HG03565 (cell line): ENCODE data around the gene MYRIP.
"Not testable (repeated sequence)": the region's sequence is repeated elsewhere in the genome, so short reads cannot be mapped to it uniquely, and the experiment has no call there.

ENCODE experiments used
- ATAC-seq: cut with Tn5 transposase; IDR thresholded peaks from one replicate; pipeline ENCODE4 v1.9.1; 2021; ENCODE audit warnings: mild to moderate bottlenecking, moderate library complexity; ENCODE audit not compliant: unreplicated experiment

The MYRIP gene

DNA sequence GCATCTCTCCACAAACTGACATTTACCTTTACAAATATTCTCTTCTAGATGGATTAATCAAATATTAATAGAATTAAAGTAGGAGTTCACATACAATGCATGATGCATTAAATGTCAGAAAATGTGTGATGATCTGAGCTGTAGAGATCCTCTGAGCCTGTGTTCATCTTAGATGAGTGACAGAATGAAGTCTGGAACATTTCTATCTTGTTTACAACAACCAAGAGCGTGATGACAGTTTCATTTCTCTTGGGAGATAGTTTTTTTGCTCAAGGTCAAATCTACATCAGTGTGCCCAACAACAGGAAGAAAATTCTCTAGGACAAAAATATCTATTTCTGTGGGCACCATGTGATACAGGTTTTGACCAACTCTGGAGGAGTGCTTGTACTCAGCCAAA is 211.9 kb downstream of the MYRIP start:
- no peak for ATAC-seq

DNA sequence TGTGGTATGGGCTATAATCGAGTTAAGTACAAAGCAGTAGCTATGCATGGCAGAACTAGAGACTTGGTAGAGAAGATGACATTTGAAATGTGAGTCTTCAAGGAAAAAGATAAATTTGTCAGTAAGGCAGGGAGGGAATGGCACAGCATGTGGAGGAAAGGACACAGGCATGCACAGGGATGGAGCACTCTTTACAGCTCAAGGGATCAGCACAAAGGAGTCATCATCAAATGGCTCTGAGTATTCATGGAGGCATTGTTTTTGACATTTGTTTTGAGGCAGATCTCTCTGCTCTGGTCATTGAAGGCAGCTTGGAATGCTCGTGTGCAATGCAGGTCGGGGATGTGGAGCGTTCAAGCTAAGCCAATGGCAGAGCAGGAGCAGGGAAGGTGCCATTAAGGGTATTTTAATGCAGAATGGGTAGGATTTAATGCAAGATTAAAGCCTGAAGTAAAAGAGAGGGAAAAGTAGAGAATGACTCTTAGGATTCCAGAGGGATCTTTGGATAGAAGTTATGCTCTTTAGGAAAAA is 213.0 kb downstream of the MYRIP start:
- no peak for ATAC-seq

DNA sequence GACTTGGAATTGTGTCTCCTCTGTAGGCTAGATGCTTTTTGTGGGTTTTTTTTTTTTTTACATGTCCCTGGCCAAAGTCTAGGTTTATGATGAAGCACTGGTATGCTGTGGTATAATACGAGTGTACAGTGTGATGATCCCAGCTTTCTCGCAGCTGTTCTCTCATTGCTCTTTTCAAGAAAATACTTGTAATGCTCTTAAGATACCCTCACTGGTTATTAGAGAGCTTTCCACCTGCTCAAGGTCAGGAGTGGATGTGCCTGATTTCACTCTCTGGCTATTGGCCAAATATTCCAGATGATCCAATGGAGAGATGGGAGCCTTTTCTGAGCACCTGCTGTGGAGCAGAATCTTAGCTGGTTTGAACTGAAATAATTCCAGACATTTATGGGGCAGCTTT is 215.1 kb downstream of the MYRIP start:
- no peak for ATAC-seq

DNA sequence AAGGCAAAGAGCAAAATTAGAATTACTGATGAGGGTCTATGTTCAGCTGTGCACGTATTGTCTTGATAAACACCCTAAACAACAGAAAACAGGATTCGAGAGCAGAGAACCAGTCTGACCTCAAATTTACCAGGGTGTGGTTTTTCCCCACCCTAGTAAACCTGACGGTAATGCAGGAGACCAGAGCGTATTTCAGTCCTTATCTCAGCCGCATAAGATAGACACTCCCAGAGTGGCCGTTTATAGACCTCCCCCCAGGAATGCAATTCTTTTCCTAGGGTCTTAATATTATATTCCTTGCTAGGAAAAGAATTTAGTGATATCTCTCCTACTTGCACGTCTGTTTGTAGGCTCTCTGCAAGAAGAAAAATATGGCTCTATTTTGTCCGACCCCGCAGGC is 216.5 kb downstream of the MYRIP start:
- ATAC-seq, result not testable (repeated sequence)

DNA sequence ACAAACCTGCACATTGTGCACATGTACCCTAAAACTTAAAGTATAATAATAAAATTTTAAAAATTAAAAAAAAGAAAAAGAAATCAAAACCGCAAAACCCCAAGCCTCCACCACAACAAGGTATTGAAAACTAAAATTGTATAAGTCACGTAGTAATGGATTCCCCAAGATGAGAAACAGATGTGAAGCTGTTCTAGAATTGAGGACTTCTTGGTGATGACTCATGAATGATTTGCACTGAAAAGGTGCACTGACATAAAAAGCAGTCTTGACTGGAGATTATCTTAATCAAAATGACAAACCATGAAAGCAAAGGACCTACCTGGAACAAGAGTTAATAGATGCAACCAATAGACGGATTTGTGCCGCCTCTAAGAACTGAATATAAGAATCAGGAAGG is 225.8 kb downstream of the MYRIP start:
- no peak for ATAC-seq

DNA sequence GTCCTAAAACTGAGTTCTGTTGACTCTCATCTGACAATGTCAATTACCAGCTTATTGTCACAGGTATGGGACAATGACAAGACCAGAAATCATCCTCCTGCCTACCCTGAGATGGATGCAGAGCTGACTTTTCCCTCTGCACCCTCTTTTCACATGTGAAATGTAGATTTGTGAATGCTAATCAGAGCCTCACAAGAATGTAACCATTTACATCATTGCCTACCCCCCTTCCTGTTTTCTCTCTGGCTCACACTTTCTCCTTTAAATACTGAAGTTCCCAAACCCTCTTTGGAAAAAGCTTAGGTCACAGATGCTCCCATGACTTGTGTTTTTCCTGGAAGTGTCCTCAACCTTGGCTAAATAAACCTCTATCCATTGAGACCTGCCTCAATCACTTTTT is 228.2 kb downstream of the MYRIP start:
- ATAC-seq, result no peak

DNA sequence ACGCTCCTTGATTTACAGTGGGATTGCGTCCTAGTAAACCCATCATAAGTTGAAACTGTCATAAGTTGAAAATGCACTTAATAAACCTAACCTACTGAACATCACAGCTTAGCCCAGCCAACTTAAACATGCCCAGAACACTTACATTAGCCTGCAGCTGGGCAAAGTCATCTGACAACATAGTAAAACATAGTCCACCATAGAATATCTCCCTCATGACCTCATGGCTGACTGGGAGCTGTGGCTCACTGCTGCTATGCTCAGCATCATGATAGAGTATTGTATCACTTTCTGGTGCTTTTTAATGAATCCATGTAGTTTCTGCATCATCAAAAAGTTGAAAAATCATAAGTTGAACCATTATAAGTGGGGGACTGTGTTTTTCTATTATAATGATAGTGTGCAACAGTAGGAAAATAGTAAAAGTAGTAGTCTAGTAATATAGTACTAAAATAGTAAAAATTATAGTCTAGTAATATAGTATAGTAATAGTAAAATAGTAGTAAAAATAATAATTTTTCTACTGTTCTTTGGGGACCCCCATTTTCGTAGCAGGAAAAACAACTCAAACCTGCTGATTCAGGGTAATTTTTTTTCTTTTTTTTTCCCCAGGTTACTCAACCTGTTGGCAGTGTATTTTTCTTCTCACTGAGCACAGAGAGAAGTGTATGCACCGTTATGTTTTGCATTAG is 233.5 kb downstream of the MYRIP start:
- ATAC-seq, result no peak

DNA sequence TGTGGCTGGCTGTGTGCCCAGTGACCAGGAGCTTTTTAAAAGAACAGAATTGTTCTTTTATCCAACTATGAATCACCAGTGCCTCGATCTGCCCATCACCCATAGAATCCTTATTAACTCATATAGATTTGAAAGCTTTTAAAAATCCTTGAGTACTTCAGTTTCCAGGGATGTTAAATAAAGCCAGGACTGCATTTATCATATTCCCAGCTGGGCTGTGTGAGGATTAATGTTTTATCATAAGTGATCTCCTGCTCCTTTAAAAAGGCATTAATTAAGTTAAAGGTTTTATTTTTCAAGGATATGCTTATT is 234.0 kb downstream of the MYRIP start:
- ATAC-seq, result no peak

DNA sequence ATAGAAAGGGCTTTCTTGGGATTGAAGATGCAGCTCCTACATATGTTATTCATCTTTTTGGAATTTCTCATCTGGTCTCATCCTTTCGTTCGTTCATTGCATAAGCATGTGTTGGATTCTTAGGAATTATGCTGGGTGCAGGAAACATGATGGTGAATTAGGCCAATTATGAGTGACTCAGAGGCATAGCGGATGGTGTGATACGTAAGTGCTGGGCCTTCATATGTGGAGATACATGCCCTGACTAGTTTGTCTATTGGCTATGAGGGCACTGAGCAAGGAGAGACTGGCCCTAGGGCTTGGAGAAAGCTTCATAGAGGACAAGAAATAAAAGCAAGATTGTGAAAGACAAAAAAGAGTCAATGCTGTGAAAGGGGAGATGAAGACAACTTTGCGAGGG is 235.1 kb downstream of the MYRIP start:
- no peak for ATAC-seq

DNA sequence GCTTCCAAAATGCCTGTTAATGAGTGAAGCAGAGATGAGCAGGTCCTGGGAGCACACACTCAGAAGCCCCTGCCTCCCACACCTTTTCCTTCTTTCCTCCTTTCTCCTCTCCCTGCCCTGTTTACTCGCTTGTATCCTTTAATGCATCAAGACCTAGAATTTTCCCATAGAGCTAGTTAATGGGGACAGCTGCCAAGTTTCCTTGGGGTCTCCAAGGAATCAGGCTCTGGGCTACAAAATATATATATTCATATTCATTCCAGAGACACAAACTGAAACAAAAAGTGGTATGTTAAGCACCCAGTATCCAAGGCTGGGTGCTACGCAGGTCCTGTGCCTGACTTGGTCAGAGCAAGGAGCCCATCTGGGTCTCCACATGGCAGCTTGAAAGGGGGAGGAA is 235.6 kb downstream of the MYRIP start:
- no peak for ATAC-seq

DNA sequence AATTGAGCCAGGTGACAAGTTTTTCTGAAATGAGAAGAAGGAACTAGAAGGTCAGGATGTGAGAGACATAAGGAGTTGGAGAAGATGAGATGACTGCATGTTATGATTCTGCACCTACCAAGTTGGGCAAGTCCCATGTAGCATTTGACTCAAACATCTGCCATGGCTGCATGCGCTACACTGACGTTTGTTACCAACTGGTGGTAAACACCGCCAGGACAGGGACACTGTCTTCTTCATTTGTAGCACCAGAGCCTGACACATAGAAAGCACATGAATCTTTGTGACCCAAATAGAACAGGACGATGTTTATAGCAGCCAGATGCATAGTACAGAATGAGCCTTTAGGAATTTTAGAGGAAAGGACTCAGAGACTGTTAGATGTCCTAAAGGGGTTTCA is 236.7 kb downstream of the MYRIP start:
- no peak for ATAC-seq

DNA sequence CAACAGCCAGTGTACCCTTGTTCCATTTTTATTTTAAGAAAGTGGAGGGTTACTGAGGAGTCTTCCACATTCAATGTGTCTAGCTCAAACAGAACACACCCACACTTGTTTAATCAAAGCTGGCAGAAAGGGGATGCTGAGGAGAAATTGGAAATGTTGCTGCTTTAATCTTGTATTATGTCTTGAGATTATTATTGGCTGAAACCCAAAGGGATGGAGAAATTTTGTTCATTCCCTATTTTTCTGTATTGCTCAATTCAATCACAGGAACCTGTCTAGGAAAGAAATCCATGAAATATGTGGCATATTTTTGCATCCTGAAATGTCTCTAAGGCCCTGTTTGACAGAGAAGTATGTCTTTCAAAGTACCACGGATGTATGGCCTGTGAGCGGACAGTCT is 238.0 kb downstream of the MYRIP start:
- no peak for ATAC-seq

DNA sequence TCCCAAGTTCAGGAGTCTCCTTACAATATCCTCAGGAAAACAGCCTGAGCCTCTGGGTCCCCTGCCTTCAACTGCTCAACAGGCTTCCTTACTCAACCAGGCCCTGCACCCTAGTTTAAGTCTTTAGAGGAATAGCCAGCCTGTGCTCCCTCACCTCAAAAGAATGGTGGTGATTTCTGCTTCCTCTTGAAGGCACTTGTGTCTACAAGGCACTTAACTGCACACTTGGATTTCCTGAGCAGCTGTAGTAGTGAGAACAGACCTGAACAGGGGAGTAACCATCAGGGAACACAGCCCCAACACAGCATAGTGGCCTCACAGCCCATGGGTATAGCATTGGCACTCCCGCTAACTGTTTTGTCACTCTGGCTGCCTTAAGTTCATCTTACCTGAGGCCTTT is 244.3 kb downstream of the MYRIP start:
- ATAC-seq, result no peak

DNA sequence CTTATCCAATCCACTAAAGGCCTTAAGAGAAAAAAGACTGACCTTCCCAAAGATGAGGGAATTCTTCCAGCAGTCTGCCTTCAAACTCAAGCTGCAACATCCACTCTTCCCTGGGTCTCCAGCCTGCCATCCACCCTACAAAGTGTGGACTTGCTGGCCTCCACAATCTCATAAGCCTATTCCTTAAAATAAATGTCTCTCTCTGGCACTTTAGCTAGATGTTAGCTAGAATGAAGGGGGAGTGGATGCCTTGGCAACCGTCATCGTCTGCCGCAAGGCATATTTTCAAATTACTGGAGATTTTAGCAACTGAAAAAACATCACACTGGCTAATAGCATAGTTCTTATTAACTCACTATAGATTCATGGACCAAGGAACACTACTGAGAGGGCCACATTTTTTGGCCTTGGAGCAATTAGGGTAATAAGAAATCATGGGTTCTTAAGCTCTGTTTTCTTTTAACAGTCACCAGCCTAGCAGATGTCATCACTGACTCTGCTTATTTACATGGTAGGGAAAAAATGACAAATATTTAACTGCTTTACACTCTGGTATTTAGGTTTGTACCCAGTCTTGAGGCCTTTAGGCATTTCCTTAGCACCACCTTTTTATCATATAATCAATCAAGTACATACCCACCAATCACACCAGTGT is 245.3 kb downstream of the MYRIP start:
- ATAC-seq, result no peak

DNA sequence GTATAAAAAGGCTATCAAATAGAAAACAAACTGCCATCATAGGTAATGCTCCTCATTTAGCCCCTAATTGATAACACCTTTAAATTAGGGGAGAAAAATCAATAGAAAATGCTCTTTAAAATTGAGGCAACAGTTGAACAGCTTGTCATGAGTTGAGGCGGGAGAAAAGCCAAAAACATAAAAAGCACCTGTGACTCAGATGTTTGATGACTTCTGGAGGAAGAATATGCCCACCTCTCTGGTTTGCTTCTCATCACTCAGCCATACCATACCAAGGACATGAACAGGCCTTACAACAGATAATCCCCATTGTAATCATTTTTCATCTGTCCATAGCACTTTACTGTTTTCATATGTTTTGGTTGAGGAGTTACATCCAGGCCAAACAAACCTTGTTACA is 246.0 kb downstream of the MYRIP start:
- ATAC-seq, result no peak

DNA sequence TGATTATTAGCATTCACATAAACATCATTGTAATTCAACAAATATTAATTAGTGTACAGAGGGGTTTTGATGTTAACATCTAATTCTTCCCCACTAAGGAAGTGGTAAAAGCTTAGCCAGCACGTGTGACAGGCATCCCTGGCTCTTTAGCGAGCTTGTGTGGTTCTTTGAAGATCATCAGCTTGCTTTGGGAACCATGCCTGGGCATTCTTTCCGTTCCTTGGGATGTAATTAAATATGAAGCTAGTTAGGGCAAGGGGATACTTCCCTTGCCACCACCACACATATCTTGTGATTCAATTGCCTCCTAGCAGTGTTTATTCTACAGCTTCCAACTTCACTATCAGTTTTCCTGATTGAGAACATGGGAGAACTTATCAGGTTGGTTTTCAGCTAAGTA is 246.5 kb downstream of the MYRIP start:
- ATAC-seq, result no peak

DNA sequence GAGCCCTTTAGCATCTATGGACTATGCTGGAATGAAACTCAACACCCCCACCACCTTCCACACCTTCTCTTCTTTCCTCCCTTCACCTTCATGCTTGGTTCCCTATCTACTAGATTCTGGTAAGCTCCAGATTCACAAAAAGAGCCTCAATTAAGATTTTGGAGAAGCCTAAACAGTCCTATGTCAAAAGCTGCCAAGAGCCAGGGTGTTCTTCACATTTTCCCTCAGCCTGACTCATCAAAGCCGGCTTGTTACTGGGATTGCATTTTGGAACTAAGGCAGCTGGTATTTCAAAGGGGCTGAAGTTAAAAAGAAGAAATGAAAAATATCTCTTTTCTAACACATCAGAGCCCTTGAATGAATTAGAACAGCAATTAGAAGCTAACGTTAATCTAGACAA is 247.7 kb downstream of the MYRIP start:
- ATAC-seq, result no peak

DNA sequence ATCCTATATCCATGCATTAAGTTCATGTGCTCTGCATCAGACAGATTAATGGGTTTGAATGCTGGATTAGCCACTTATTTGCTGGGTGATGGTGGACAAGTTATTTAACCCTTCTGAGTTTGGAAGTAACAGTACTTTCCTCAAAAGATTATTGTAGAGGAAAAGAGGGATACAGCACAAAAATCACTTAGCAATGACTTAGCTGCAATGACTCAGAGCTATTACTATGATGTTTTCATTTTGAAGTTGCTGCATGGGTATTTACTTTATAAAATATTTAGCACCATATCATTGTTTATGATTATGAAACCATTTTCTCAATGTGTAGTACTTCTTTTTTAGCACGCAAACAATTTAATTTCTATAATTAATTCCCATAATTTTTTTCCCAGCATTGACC is 248.4 kb downstream of the MYRIP start:
- no peak for ATAC-seq

DNA sequence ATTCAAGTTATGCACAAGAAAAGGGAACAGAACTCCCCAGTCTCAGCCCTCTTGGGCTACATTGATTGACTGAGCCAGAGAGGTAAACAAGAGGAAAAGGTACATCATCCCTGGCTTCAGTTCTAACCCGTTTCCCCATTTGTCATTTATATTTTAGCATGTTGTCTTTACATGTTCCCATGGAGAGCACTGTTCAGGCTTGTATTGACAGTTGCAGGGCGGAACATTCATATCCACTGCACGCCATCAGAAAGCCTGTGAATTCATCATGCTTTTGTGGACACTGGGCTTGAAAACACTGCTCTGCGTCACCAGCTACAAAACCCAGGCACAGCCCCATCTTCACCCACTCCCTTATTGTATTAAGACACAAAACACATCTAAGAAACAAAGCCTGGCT is 259.2 kb downstream of the MYRIP start:
- no peak for ATAC-seq

DNA sequence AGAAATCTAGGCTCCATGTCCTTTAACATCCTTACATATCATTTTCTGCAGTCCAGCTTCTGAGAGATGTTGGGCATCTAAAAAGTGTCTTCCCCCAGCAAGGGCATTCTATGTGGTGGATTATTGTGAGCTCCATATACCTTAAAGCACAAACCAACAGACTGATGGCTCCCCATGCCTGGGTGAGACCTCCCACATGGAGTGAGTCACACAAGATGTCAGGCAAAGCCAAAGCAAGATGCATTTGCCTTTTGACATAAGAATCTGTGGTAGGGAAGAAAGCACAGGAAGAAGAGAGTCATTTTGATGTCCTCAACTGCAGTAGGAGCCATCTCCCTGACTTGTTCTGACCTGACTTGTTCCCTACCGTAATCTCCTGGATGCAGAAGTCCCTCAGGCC is 261.4 kb downstream of the MYRIP start:
- ATAC-seq, result no peak

DNA sequence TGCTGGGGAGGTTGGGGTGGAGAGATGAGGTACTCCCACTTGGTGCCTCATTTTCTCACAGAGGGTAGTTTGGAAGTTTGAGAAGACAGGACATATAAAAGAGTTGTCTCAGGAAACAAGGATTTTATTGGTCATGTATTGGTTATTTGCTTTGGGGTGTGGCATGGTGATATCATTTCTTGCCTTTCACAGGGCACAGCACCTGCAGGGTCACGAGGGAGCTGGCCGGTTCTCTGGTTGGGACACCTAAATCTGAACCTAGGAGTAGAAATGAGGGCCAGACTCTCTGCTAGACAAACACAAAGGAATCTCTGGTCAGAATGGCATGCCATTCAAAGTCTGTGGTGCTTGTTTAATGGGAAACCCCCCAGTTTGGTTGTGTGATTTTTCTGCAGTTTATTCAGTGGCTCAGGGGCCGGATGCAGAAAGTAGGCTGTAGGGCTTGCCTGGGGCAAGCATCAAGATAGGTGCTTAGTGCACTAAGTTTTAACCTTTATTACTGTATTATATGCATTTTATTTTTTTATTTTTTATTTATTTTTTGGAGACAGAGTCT is 262.4 kb downstream of the MYRIP start:
- ATAC-seq, result no peak

DNA sequence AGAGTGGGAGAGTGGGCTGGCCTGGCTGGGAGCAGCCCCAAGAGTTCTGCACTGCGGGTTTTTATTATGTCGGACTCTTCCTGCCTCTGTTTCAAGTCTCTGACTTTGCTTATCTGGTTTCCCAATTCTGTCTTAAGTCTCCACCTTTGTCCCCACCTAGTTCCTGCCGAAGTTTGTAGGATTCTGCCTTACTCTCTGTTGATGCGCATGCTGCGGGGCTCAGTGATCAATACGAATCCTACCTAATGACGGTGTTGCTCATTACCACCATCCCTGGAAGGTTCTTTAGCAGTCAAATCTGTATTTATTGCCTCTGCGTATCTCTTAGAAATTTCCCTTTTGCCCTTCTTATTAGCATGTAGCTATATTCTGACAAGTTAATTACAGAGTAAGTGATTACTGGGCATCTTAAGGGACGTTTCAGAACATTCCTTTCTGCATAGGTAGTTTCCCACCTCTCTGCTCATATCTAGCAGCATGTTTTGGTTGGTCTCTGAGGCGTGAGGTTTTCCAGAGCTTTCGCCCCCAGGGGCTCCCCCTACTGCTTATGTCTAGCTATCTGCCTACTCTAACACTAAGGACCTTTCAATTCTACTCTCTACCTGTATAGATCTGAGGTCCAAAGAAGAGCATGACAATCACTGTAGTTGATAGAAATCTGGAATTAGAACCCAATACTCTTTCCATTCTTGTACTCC is 264.1 kb downstream of the MYRIP start:
- ATAC-seq, result no peak
